Left ventricle myocardium inferior (tissue), 1 donor: ENCODE measurements around the gene PDE9A. TPM values are rescaled to one million over a fixed set of nuclear protein-coding genes. Genes with fewer than 3 reads are reported as not detected.

Experiments used
- DNase-seq: peaks from one replicate; pipeline ENCODE4 v3.0.0-alpha.2; 2020
- H3K27ac ChIP-seq: fragments of 200-600 bp; replicated peaks from 2 replicates; pipeline ENCODE4 v1.8.0; 2021
- H3K27me3 ChIP-seq: fragments of 200-600 bp; 2 replicates; pipeline ENCODE4 v1.8.0; 2021; ENCODE audit warnings: low read depth
- H3K36me3 ChIP-seq: fragments of 200-600 bp; 2 replicates; pipeline ENCODE4 v1.8.0; 2021
- H3K4me1 ChIP-seq: fragments of 200-600 bp; 2 replicates; pipeline ENCODE4 v1.8.0; 2021
- H3K4me3 ChIP-seq: fragments of 200-600 bp; 2 replicates; pipeline ENCODE4 v1.8.0; 2021; ENCODE audit warnings: mild to moderate bottlenecking, moderate library complexity
- H3K9me3 ChIP-seq: fragments of 200-600 bp; replicated peaks from 2 replicates; pipeline ENCODE4 v1.8.0; 2021
- CTCF ChIP-seq: fragments of 200-600 bp; IDR thresholded peaks from 2 replicates; pipeline ENCODE4 v1.8.0; 2021; ENCODE audit warnings: antibody characterized with exemption, mild to moderate bottlenecking, borderline replicate concordance
- intact Hi-C: fragments of 100-400 bp; cut with micrococcal nuclease; formaldehyde crosslinking; loops from one replicate; pipeline ENCODE4 v1.11.0; 2022
- total RNA-seq: library from RNA; stranded (reverse); fragmentation: NEBNext Ultra II Directional; extraction: Animal tissue kit (Norgen Biotek cat#: 25700); gene quantifications from one replicate; pipeline ENCODE4 v1.2.1, GENCODE V29; 2021
- donor health status: DM: no; HTN: yes; CAD: no; lungs with severe emphysema.

PDE9A gene
- total RNA-seq, 1 donor from 2014 or later = 3.2 TPM

- peaks cover 27% of the 10 kb centered on the region for H3K27me3 ChIP-seq
- intact Hi-C loops = loop anchor here (10.0 kb wide), 1 partner anchor 220 kb away; no protein-coding TSS in a partner anchor
- H3K4me1 ChIP-seq = peaks cover 2% of the 10 kb centered on the region
- no peak for DNase-seq
- no peaks in the 10 kb centered on the region for H3K36me3 ChIP-seq
- no peak for TF ChIP-seq CTCF
- H3K4me3 ChIP-seq = no peak overlapping the region
- no peak overlapping the region for H3K27ac ChIP-seq
- peaks cover 13% of the 10 kb centered on the region for H3K9me3 ChIP-seq
Observed at GRCh38 chr21:42815217-42815616, 161.8 kb downstream of the PDE9A start.

- intact Hi-C loops = loop anchor here (10.0 kb wide), 1 partner anchor 224 kb away; no protein-coding TSS in a partner anchor
- Histone ChIP-seq H3K27me3 (peaks cover 37% of the 10 kb centered on the region), H3K36me3 (no peaks in the 10 kb centered on the region), H3K4me3 (no peak overlapping the region), H3K4me1 (no peaks in the 10 kb centered on the region), H3K27ac (no peak overlapping the region), H3K9me3 (peaks cover 13% of the 10 kb centered on the region)
- DNase-seq = peak; percentile 63
- TF ChIP-seq CTCF = peak; percentile 93
Observed at GRCh38 chr21:42818328-42818749, 164.9 kb downstream of the PDE9A start.

- H3K4me1 ChIP-seq = no peaks in the 10 kb centered on the region
- no peaks in the 10 kb centered on the region for H3K36me3 ChIP-seq
- no peak overlapping the region for H3K4me3 ChIP-seq
- intact Hi-C loops = loop anchor here (10.0 kb wide), 1 partner anchor 225 kb away; no protein-coding TSS in a partner anchor
- H3K27me3 ChIP-seq = peaks cover 51% of the 10 kb centered on the region
- no peak for TF ChIP-seq CTCF
- DNase-seq = no peak
- H3K27ac ChIP-seq = no peak overlapping the region
- H3K9me3 ChIP-seq = peaks cover 8% of the 10 kb centered on the region
Observed at GRCh38 chr21:42819861-42820615, 166.6 kb downstream of the PDE9A start.

GRCh38 chr21:42820616-42821465, 167.4 kb downstream of the PDE9A start:
- no peaks in the 10 kb centered on the region for H3K36me3 ChIP-seq
- intact Hi-C loops = no loop called here
- TF ChIP-seq CTCF = no peak

More at GRCh38 chr21:42820616-42821465, 167.4 kb downstream of the PDE9A start:
- no peak for DNase-seq
- no peak overlapping the region for H3K27ac ChIP-seq
- H3K9me3 ChIP-seq = peaks cover under 1% of the 10 kb centered on the region
- H3K4me1 ChIP-seq = no peaks in the 10 kb centered on the region
- H3K27me3 ChIP-seq = peaks cover 59% of the 10 kb centered on the region
- no peak overlapping the region for H3K4me3 ChIP-seq

Other genes starting within 250 kb of the PDE9A start
- gene UBASH3A, start 249.7 kb upstream of the PDE9A start, total RNA-seq = not detected
- gene RSPH1, start 157.4 kb upstream of the PDE9A start, total RNA-seq = not detected
- 3.8 TPM for gene SLC37A1, start 139.8 kb upstream of the PDE9A start, total RNA-seq
- gene WDR4, start 225.9 kb downstream of the PDE9A start, total RNA-seq = 6.0 TPM
- 52.0 TPM for gene NDUFV3, start 239.7 kb downstream of the PDE9A start, total RNA-seq